ENCODE measurements around the gene HDAC7.

HDAC7 gene

GRCh38 chr12:47791351-47791746 is 28.4 kb downstream of the HDAC7 start:
- no peak for DNase-seq

- no peak for DNase-seq
Measured at GRCh38 chr12:47790676-47791350, 28.9 kb downstream of the HDAC7 start.

DNA sequence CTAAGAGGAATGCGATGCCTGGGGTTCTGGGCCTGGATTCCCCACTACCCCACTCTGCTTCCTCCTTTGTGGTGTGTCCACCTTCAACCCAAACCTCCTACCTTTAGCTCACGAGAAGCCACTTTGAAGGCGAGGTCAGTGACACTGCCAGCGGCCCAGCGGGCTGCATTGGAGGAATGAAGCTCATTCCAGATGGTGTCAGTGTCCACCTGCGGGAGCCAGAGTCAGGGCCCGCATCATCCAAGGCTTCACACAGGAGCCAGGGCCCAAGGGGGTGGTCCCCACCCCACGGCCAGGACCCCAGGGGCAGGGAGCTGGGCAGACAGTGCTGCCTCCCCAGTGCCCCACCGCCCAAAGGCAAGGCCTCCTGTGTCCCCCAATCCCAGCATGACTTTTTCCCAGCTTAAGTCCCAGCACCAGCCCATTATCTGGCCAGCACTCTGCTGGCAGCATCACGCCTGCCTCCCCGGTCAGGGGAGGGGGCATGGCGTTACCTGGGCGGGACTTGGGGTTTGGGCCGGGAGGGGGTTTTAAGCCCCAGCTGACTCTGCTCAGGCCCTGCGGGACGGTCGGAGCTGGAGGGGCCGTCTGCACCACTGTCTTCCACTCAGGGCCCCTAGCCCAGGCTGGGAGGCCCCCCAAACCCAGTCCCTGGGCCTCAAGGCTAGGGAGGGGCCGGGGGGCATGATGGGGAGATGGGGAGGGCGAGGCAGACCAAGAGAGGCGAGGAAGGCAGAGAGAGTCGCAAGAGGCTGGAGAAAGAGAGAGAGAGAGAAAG is 29.8 kb downstream of the HDAC7 start:
- DNase-seq = no peak

- DNase-seq = no peak
Measured at GRCh38 chr12:47789141-47789540, 30.6 kb downstream of the HDAC7 start.

GRCh38 chr12:47787596-47788319 is 31.9 kb downstream of the HDAC7 start:
- no peak for DNase-seq

DNA sequence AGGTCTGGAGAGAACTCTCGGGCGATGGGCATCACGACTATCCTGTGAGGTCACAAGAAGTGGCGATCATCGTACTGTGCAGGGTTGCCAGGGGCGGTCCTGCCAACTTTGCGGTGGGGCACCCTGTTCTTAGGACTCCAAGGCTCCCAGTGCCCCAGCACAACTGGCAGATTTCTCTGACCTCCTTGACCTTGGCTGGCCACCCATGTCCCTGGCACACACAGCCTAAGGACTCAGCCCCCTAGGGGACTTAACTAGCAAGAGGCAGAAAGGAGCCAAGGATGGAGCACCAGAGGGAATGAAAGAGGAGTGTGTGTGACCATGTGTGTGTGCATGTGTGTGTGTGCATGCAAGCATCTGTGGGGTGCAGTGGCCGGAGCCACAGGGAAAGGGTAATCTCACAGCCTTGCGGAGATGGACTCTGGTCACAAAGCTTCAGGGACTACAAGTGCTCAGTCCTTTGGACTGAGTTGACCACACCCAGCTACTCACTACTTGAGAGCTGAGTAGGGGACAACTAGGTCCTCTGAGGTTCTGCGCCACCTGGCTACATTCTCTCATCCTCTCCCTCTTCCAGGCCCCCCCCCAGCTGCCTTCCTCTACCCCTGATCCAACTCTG is 32.9 kb downstream of the HDAC7 start:
- no peak for DNase-seq

- DNase-seq = no peak
Measured at GRCh38 chr12:47785887-47786661, 33.6 kb downstream of the HDAC7 start.

DNA sequence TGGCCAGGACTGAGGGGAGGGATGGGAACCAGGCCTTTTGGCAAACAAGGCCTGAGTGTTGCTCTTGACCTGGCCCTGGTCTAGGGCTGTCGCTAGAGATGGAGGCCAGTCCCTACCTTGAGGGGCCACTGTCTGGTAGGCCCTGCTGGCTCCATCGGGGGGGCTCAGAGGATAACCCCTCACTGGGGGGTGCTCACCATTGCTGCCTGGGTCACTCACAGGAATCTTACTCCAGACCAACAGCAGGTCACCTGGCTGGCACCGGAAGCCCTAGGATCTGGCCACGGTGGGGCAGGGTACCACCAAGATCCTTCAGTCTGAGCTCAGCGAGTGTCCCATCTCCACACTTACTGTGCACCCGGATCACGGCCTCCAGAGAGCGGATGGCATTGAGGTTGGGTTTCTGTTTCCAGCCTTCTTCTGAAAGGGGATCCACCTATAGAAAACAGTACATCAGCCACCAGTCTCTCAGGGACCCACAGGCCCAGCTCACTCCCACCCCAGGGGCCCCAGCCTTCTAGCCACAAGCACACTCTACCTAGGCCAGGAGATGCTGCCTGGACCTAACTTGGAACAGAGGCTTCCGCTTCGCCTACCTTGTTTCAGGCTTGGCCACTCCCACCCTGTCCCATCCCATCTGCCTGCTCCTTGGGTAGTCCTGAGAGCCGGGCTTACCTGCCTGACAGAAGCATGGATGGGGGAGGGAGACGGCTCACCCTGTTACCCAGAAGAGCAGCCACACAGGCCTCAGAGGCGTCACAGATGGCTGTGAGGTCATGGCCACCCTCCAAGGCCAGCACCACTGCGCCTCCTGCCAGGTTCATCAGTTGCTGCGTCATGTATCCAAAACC is 34.4 kb downstream of the HDAC7 start:
- no peak for DNase-seq

- no peak for DNase-seq
Measured at GRCh38 chr12:47783821-47784819, 35.6 kb downstream of the HDAC7 start.

- no peak for DNase-seq
Measured at GRCh38 chr12:47783024-47783755, 36.5 kb downstream of the HDAC7 start.

DNA sequence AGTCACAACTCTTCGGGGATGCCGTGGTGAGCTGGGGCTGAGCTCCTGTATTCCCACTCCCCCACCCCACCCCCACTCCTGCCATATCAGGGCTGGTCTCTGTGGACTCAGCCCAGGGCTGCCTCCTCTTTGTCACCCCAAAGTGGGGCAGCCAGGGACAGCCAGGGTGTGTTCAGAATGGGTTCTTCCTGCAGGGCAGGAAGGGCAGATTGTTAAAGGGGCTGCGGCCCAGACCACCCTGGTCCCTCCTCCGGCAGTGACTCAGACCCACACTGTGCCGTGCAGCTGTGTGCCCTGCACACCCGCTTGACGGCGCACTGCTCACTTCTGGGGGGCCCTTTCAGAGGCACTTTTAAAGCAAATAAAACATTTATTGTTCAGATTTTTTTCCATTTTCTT is 37.3 kb downstream of the HDAC7 start:
- no peak for DNase-seq

- no peak for DNase-seq
Measured at GRCh38 chr12:47781479-47782371, 38.0 kb downstream of the HDAC7 start.

GRCh38 chr12:47779943-47780504 is 39.7 kb downstream of the HDAC7 start:
- peak in 1 of 6 experiments; percentile 21 for DNase-seq

GRCh38 chr12:47779301-47779942 is 40.3 kb downstream of the HDAC7 start:
- DNase-seq = peak; percentile 76 to 93 (median 86)

DNA sequence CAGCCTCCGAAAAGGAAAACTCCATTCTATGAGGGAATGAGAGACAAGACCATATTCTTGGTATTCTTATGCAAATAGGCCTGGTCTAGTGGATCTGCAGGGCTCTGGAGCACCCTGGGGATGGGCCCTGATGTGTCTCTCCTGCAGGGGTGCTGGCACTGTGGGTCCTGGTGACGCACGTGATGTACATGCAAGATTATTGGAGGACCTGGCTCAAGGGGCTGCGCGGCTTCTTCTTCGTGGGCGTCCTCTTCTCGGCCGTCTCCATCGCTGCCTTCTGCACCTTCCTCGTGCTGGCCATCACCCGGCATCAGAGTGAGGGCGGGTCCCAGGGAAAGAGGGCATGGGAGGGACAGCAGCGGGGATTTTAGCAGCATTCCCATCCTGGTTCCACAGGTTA is 40.8 kb downstream of the HDAC7 start:
- no peak for DNase-seq

DNA sequence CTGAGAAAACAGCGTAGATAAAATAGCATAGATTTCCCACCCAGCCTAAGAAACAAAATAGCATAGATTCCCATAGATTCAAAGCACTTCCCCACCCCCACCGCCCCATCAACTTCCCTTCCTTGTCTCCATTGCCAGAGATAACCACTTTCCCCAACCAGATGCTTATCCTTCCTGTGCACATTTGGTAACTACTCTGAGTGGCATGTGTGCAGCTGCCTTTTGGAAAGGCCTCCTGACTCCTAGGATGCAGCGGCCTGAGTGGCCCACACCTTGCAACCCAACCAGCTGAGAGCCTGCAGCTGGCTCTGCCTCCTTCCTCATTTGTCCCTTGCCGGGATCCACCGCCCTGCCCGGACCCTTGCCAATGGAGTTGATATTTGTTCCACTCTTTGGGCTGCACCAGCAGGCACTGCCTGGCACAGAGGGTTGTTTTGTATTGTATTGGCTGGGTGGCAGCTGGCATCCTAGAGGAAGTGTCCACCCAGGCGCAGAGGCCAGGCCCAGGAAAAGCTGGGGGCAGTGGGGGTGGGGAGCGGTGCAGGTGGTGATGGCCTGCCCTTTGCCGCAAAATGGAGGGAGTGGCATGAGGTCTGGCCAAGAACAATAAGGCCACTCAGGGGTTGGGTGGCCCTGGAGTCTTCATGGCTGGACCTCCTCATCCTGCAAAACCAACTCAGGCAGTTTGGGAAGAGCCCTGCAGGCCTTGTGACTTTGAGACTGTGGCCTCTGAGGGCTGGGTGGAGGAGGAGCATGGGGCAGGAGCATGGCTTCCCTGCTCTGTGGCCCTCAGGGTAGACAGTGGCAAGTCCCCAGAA is 41.8 kb downstream of the HDAC7 start:
- no peak for DNase-seq

DNA sequence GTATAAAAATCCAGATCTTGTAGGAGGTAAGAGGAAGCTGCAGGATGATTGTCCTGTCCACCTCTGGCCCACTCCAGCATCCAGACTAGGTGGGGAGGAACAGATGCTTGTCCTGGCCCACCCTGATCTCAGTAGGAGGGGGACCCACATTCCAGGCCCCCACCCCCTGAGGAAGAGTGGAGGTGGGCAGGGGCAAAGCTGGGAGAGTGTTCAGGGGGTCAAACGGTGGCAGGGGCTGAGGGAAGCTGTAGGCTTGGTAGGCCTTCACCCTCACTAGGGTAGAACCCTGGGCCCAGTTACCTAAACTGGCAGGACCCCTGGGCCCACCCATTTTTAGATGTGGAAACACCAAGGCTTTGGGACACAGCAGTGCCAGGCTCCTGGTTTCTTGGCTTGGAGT is 42.6 kb downstream of the HDAC7 start:
- DNase-seq = no peak

Data from stimulated activated naive CD4-positive, alpha-beta T cell (primary cell).